Loucy (cell line): Measurements from ENCODE around the gene NUP62.

Experiments
- CTCF ChIP-seq: fragments of 200-600 bp; sonication (generic); conservative IDR thresholded peaks from 2 replicates; pipeline ENCODE4 v1.5.1; 2014; ENCODE audit warnings: mild to moderate bottlenecking, antibody characterized with exemption, low read length
- EZH2phosphoT487 ChIP-seq: fragments of 200-600 bp; IDR thresholded peaks from 2 replicates; pipeline ENCODE4 v1.6.1; 2018; ENCODE audit warnings: antibody characterized with exemption, mild to moderate bottlenecking, moderate library complexity, borderline replicate concordance

GRCh38 chr19:49952906-49953305 is 23.6 kb upstream of the NUP62 start:
- TF ChIP-seq CTCF = no peak
- TF ChIP-seq EZH2phosphoT487 = no peak
